Neural cell (in vitro differentiated cells): ENCODE results near the gene CCDC152. TPM values are rescaled to one million over a fixed set of nuclear protein-coding genes. Genes with fewer than 3 reads are reported as not detected.

Experiments
- H2AFZ ChIP-seq: fragments of 200-600, 300-800 bp; sonication (generic), shearing (Covaris generic); 2 replicates; pipeline ENCODE4 v1.6.0; 2014; ENCODE audit warnings: low read depth, mild to moderate bottlenecking, antibody characterized with exemption, low read length, moderate library complexity
- H3F3A ChIP-seq: fragments of 200-600 bp; shearing (Covaris generic); 2 replicates; pipeline ENCODE4 v1.6.1; 2016; ENCODE audit warnings: mild to moderate bottlenecking, moderate library complexity, mixed read lengths, antibody characterized with exemption, low read length; ENCODE audit not compliant: insufficient read depth, poor library complexity, severe bottlenecking
- H3K27ac ChIP-seq: fragments of 200-600, 300-800 bp; sonication (generic), shearing (Covaris generic); 2 replicates; pipeline ENCODE4 v1.5.1; 2014; ENCODE audit warnings: mild to moderate bottlenecking, low read length, moderate library complexity
- H3K27me3 ChIP-seq: fragments of 300-800, 200-600 bp; sonication (generic), shearing (Covaris generic); 2 replicates; pipeline ENCODE4 v1.6.0; 2014; ENCODE audit warnings: mild to moderate bottlenecking, low read depth, low read length, moderate library complexity; ENCODE audit not compliant: insufficient read depth
- H3K36me3 ChIP-seq: fragments of 300-800, 200-600 bp; sonication (generic), shearing (Covaris generic); 2 replicates; pipeline ENCODE4 v1.5.1; 2014; ENCODE audit warnings: mild to moderate bottlenecking, antibody characterized with exemption, low read length, moderate library complexity; ENCODE audit not compliant: insufficient read depth
- H3K4me2 ChIP-seq: fragments of 300-800, 200-600 bp; sonication (generic), shearing (Covaris generic); 2 replicates; pipeline ENCODE4 v1.6.0; 2014; ENCODE audit warnings: mild to moderate bottlenecking, low read length
- H3K4me3 ChIP-seq: fragments of 300-800, 200-600 bp; sonication (generic), shearing (Covaris generic); 2 replicates; pipeline ENCODE4 v1.5.1; 2014; ENCODE audit warnings: mild to moderate bottlenecking, low read length, moderate library complexity
- H3K79me2 ChIP-seq: fragments of 200-600 bp; shearing (Covaris generic); replicated peaks from 2 replicates; pipeline ENCODE4 v1.6.0; 2014; ENCODE audit warnings: mild to moderate bottlenecking, low read length, moderate library complexity; ENCODE audit not compliant: insufficient read depth
- H3K9ac ChIP-seq: fragments of 300-800, 200-600 bp; sonication (generic), shearing (Covaris generic); 2 replicates; pipeline ENCODE4 v1.6.1; 2016; ENCODE audit warnings: mild to moderate bottlenecking, low read length, mixed read lengths
- H3K9me2 ChIP-seq: fragments of 200-600 bp; shearing (Covaris generic); 2 replicates; pipeline ENCODE4 v1.6.1; 2016; ENCODE audit warnings: mild to moderate bottlenecking, low read length, mixed read lengths; ENCODE audit not compliant: insufficient read depth
- H3K9me3 ChIP-seq: fragments of 200-600, 300-800 bp; sonication (generic), shearing (Covaris generic); 2 replicates; pipeline ENCODE4 v1.6.1; 2016; ENCODE audit warnings: mild to moderate bottlenecking, mixed run types, low read length, moderate library complexity, mixed read lengths
- H4K20me1 ChIP-seq: fragments of 200-600 bp; shearing (Covaris generic); 2 replicates; pipeline ENCODE4 v1.6.1; 2016; ENCODE audit warnings: mild to moderate bottlenecking, mixed run types; ENCODE audit not compliant: insufficient read depth
- EP300 ChIP-seq: fragments of 450-650 bp; conservative IDR thresholded peaks from 2 replicates; pipeline ENCODE4 v1.6.1; 2014; ENCODE audit warnings: antibody characterized with exemption, mild to moderate bottlenecking, moderate library complexity; ENCODE audit not compliant: poor library complexity, severe bottlenecking
- EZH2 ChIP-seq: fragments of 200-600, 300-800 bp; shearing (Covaris generic), sonication (generic); IDR thresholded peaks from 2 replicates; pipeline ENCODE4 v1.6.1; 2014; ENCODE audit warnings: antibody characterized with exemption, low read length, borderline replicate concordance, mild to moderate bottlenecking; ENCODE audit not compliant: insufficient read depth, poor library complexity, severe bottlenecking
- MXI1 ChIP-seq: fragments of 450-650 bp; conservative IDR thresholded peaks from 2 replicates; pipeline ENCODE4 v1.6.1; 2014; ENCODE audit warnings: antibody characterized with exemption, mild to moderate bottlenecking; ENCODE audit not compliant: poor library complexity, severe bottlenecking
- POLR2AphosphoS5 ChIP-seq: IDR thresholded peaks from 2 replicates; pipeline ENCODE4 v1.6.1; 2012
- RAD21 ChIP-seq: fragments of 450-650 bp; conservative IDR thresholded peaks from 2 replicates; pipeline ENCODE4 v1.6.1; 2014; ENCODE audit warnings: antibody characterized with exemption, mild to moderate bottlenecking, moderate library complexity
- SMC3 ChIP-seq: fragments of 450-650 bp; conservative IDR thresholded peaks from 2 replicates; pipeline ENCODE4 v1.6.1; 2014; ENCODE audit warnings: antibody characterized with exemption, mild to moderate bottlenecking, moderate library complexity; ENCODE audit not compliant: poor library complexity
- TAF1 ChIP-seq: IDR thresholded peaks from 2 replicates; pipeline ENCODE4 v1.6.1; 2012; ENCODE audit warnings: low read depth
- polyA plus RNA-seq: library from polyadenylated mRNA; depleted of rRNA; stranded (reverse); fragments of >200 nt; gene quantifications from 2 replicates; pipeline ENCODE4 v1.2.3, GENCODE V29; 2014
- TF ChIP-seq, protein P1 (sequence below): IDR thresholded peaks from 2 replicates; pipeline ENCODE4 v1.6.1; 2012; ENCODE audit warnings: borderline replicate concordance
- TF ChIP-seq, protein P2 (sequence below): fragments of 450-650 bp; IDR thresholded peaks from 2 replicates; pipeline ENCODE4 v1.5.1; 2014; ENCODE audit warnings: antibody characterized with exemption, mild to moderate bottlenecking, moderate library complexity; ENCODE audit not compliant: poor library complexity, severe bottlenecking

Gene CCDC152
- polyA plus RNA-seq, 1 donor from 2014 or later = 0.87 TPM

DNA sequence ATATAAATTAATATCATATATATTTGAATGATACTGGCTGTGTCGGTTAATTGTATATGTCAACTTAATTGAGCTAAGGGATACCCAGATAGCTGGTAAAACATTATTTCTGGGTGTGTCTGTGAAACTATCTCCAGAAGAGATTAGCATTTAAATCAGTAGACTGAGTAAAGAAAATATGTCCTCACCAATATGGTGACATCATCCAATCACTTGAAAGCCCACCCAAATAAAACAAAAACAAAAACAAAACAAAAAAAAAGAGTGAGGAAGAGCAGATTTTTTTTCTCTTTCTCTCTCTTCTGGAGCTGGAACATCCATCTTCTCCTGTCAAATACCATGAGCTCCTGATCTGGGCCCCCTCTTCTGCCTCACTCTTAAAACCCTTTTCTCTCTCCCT is 15.7 kb upstream of the CCDC152 start:
- no peak overlapping the region for H3K9ac ChIP-seq
- H3K9me2 ChIP-seq = no peaks in the 10 kb centered on the region
- H3K4me2 ChIP-seq = no peak overlapping the region
- H2AFZ ChIP-seq = no peak overlapping the region
- H3K27ac ChIP-seq = no peak overlapping the region
- no peaks in the 10 kb centered on the region for H3K9me3 ChIP-seq
- H3K79me2 ChIP-seq = no peaks in the 10 kb centered on the region
- no peak overlapping the region for H3K4me3 ChIP-seq
- H3F3A ChIP-seq = no peaks in the 10 kb centered on the region
- H3K36me3 ChIP-seq = no peaks in the 10 kb centered on the region
- no peaks in the 10 kb centered on the region for H4K20me1 ChIP-seq
- TF ChIP-seq MXI1 (no peak), TAF1 (no peak), SMC3 (no peak), RAD21 (no peak), EZH2 (no peak), POLR2AphosphoS5 (no peak)
- TF ChIP-seq, protein P1, sequence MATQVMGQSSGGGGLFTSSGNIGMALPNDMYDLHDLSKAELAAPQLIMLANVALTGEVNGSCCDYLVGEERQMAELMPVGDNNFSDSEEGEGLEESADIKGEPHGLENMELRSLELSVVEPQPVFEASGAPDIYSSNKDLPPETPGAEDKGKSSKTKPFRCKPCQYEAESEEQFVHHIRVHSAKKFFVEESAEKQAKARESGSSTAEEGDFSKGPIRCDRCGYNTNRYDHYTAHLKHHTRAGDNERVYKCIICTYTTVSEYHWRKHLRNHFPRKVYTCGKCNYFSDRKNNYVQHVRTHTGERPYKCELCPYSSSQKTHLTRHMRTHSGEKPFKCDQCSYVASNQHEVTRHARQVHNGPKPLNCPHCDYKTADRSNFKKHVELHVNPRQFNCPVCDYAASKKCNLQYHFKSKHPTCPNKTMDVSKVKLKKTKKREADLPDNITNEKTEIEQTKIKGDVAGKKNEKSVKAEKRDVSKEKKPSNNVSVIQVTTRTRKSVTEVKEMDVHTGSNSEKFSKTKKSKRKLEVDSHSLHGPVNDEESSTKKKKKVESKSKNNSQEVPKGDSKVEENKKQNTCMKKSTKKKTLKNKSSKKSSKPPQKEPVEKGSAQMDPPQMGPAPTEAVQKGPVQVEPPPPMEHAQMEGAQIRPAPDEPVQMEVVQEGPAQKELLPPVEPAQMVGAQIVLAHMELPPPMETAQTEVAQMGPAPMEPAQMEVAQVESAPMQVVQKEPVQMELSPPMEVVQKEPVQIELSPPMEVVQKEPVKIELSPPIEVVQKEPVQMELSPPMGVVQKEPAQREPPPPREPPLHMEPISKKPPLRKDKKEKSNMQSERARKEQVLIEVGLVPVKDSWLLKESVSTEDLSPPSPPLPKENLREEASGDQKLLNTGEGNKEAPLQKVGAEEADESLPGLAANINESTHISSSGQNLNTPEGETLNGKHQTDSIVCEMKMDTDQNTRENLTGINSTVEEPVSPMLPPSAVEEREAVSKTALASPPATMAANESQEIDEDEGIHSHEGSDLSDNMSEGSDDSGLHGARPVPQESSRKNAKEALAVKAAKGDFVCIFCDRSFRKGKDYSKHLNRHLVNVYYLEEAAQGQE = no peak
- no peaks in the 10 kb centered on the region for H3K27me3 ChIP-seq

DNA sequence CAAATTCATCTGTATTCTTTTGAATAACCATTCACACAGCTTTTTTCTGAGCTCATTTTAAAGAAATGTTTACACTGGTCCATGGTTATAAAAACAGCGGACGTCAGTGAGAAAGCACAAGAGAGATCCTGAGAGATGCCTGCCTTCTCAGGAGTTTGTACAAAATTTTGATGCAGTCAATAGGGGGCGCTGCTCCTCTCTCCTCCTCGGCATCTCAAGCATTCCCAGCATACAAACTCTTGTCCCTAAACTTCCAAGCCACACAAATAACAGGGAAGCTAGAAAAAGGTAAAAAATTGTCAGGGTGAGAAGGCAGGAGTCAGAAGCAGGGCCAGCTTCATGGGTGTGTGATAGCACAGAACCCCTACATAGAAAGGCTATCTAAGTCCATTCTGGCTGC is 11.2 kb upstream of the CCDC152 start:
- Histone ChIP-seq H3K9me2 (no peaks in the 10 kb centered on the region), H3K27me3 (no peaks in the 10 kb centered on the region), H3K36me3 (no peaks in the 10 kb centered on the region), H3K27ac (no peak overlapping the region), H3F3A (no peaks in the 10 kb centered on the region), H4K20me1 (no peaks in the 10 kb centered on the region), H3K4me2 (no peak overlapping the region), H3K9me3 (no peaks in the 10 kb centered on the region), H3K4me3 (no peak overlapping the region), H2AFZ (no peak overlapping the region), H3K9ac (no peak overlapping the region), H3K79me2 (no peaks in the 10 kb centered on the region)
- TF ChIP-seq EZH2 (no peak), MXI1 (no peak), TAF1 (no peak), POLR2AphosphoS5 (no peak), EP300 (no peak), RAD21 (no peak), SMC3 (no peak)
- TF ChIP-seq, protein P2, sequence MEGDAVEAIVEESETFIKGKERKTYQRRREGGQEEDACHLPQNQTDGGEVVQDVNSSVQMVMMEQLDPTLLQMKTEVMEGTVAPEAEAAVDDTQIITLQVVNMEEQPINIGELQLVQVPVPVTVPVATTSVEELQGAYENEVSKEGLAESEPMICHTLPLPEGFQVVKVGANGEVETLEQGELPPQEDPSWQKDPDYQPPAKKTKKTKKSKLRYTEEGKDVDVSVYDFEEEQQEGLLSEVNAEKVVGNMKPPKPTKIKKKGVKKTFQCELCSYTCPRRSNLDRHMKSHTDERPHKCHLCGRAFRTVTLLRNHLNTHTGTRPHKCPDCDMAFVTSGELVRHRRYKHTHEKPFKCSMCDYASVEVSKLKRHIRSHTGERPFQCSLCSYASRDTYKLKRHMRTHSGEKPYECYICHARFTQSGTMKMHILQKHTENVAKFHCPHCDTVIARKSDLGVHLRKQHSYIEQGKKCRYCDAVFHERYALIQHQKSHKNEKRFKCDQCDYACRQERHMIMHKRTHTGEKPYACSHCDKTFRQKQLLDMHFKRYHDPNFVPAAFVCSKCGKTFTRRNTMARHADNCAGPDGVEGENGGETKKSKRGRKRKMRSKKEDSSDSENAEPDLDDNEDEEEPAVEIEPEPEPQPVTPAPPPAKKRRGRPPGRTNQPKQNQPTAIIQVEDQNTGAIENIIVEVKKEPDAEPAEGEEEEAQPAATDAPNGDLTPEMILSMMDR = no peak
- TF ChIP-seq, protein P1 = no peak
